HG03460 (cell line): ENCODE data around the gene TLCD3B.

Experiments used
- ATAC-seq: cut with Tn5 transposase; IDR thresholded peaks from one replicate; pipeline ENCODE4 v1.9.1; 2021; ENCODE audit not compliant: unreplicated experiment

TLCD3B gene

GRCh38 chr16:29975134-29975538 is 55.9 kb downstream of the TLCD3B start:
- ATAC-seq = no peak
